Neuronal stem cell (in vitro differentiated cells): ENCODE measurements around the gene FUBP3.

Source experiments
- DNase-seq: peaks from one replicate; pipeline ENCODE4 v3.0.0-alpha.2; 2013; ENCODE audit warnings: low spot score
- H2AFZ ChIP-seq: one replicate; pipeline ENCODE4 v1.6.1; 2013; ENCODE audit warnings: mild to moderate bottlenecking, low read length, inconsistent platforms
- H2AK5ac ChIP-seq: 2 replicates; pipeline ENCODE4 v1.6.1; 2013; ENCODE audit warnings: low read depth, mild to moderate bottlenecking, inconsistent platforms, low read length, moderate library complexity, mixed read lengths
- H2BK120ac ChIP-seq: 2 replicates; pipeline ENCODE4 v1.6.1; 2013; ENCODE audit warnings: low read depth, mild to moderate bottlenecking, inconsistent platforms, low read length, moderate library complexity, mixed read lengths
- H2BK12ac ChIP-seq: one replicate; pipeline ENCODE4 v1.6.1; 2013; ENCODE audit warnings: low read length, inconsistent platforms
- H2BK15ac ChIP-seq: 2 replicates; pipeline ENCODE4 v1.6.1; 2013; ENCODE audit warnings: mild to moderate bottlenecking, low read length, inconsistent platforms, mixed read lengths
- H2BK5ac ChIP-seq: one replicate; pipeline ENCODE4 v1.6.1; 2013; ENCODE audit warnings: inconsistent platforms, mild to moderate bottlenecking, low read length, moderate library complexity
- H3K14ac ChIP-seq: one replicate; pipeline ENCODE4 v1.6.1; 2013; ENCODE audit warnings: low read length, inconsistent platforms
- H3K18ac ChIP-seq: 2 replicates; pipeline ENCODE4 v1.6.1; 2013; ENCODE audit warnings: low read length, inconsistent platforms
- H3K23ac ChIP-seq: 2 replicates; pipeline ENCODE4 v1.6.1; 2013; ENCODE audit warnings: low read depth, mild to moderate bottlenecking, mixed read lengths, low read length, inconsistent platforms; ENCODE audit not compliant: poor library complexity
- H3K27ac ChIP-seq: replicated peaks from 3 replicates; pipeline ENCODE4 v1.5.1; 2013; ENCODE audit warnings: low read length, inconsistent platforms
- H3K27me3 ChIP-seq, 3 experiments: 2 replicates each; pipeline ENCODE4 v1.6.1; 2013; ENCODE audit warnings: low read length in 3 of 3, mild to moderate bottlenecking in 2 of 3, inconsistent platforms in 1 of 3, low read depth in 1 of 3, mixed read lengths in 1 of 3, moderate library complexity in 1 of 3; ENCODE audit not compliant: control insufficient read depth in 3 of 3, insufficient read depth in 3 of 3
- H3K36me3 ChIP-seq, 2 donors: replicated peaks in 1 of 2; 2 replicates each; pipeline ENCODE4 v1.6.1; 2013; ENCODE audit warnings: low read length in 2 of 2; ENCODE audit not compliant: control insufficient read depth in 2 of 2, insufficient read depth in 2 of 2
- H3K4ac ChIP-seq: 2 replicates; pipeline ENCODE4 v1.6.1; 2013; ENCODE audit warnings: inconsistent platforms, mild to moderate bottlenecking, low read length, moderate library complexity
- H3K4me1 ChIP-seq, 2 donors: 1 replicate in 1 of 2; 2 replicates in 1 of 2; pipeline ENCODE4 v1.6.1; 2013; ENCODE audit warnings: low read length in 2 of 2, low read depth in 1 of 2; ENCODE audit not compliant: control insufficient read depth in 2 of 2, insufficient read depth in 1 of 2
- H3K4me2 ChIP-seq: one replicate; pipeline ENCODE4 v1.6.1; 2013; ENCODE audit warnings: mild to moderate bottlenecking, low read length, inconsistent platforms; ENCODE audit not compliant: insufficient read depth, poor library complexity, severe bottlenecking
- H3K4me3 ChIP-seq, 2 donors: 2 replicates each; pipeline ENCODE4 v1.5.1; 2013; ENCODE audit warnings: low read length in 2 of 2, mild to moderate bottlenecking in 2 of 2, inconsistent platforms in 1 of 2, moderate library complexity in 1 of 2
- H3K79me1 ChIP-seq: one replicate; pipeline ENCODE4 v1.6.1; 2013; ENCODE audit warnings: low read depth, mild to moderate bottlenecking, inconsistent platforms, low read length, moderate library complexity
- H3K9ac ChIP-seq: one replicate; pipeline ENCODE4 v1.6.1; 2013; ENCODE audit warnings: mild to moderate bottlenecking, low read depth, low read length, inconsistent platforms; ENCODE audit not compliant: poor library complexity
- H3K9me3 ChIP-seq, 2 donors: replicated peaks in 1 of 2; 2 replicates each; pipeline versions ENCODE3 to v1.6.1; 2013; ENCODE audit warnings: low read length in 2 of 2, mild to moderate bottlenecking in 2 of 2, inconsistent platforms in 1 of 2, low read depth in 1 of 2, mixed read lengths in 1 of 2, moderate library complexity in 1 of 2; ENCODE audit not compliant: control insufficient read depth in 2 of 2, insufficient read depth in 1 of 2
- H4K8ac ChIP-seq: one replicate; pipeline ENCODE4 v1.6.1; 2013; ENCODE audit warnings: low read depth, mild to moderate bottlenecking, inconsistent platforms, low read length, moderate library complexity
- H4K91ac ChIP-seq: one replicate; pipeline ENCODE4 v1.6.1; 2013; ENCODE audit warnings: low read length, low read depth, mild to moderate bottlenecking, inconsistent platforms; ENCODE audit not compliant: poor library complexity
- WGBS, 2 donors: extraction: QIAGEN DNeasy Blood & Tissue Kit; methylation state at CpG; one replicate each; pipeline ENCODE4 v1.1.7; 2013; ENCODE audit warnings: missing lambda C conversion rate in 2 of 2, mixed read lengths in 1 of 2; ENCODE audit not compliant: insufficient read length in 2 of 2, insufficient replicate concordance in 1 of 2; ENCODE audit errors: extremely low coverage in 2 of 2; 5-methylcytosine and 5-hydroxymethylcytosine counted together

Gene FUBP3

GRCh38 chr9:130587921-130588320, 8.5 kb downstream of the FUBP3 start:
- Histone ChIP-seq H2BK120ac (no peak overlapping the region), H3K4me3 (no peak overlapping the region), H2BK12ac (no peak overlapping the region), H3K4me1 (no peaks in the 10 kb centered on the region), H3K18ac (no peak overlapping the region), H3K9ac (no peak overlapping the region), H4K91ac (no peak overlapping the region), H2AFZ (no peak overlapping the region), H3K79me1 (peaks cover 15% of the 10 kb centered on the region), H2BK15ac (no peak overlapping the region), H3K4ac (no peak overlapping the region), H3K23ac (no peak overlapping the region), H4K8ac (no peak overlapping the region), H3K14ac (no peak overlapping the region), H3K4me2 (no peak overlapping the region), H3K9me3 (no peaks in the 10 kb centered on the region), H3K36me3 (peaks cover 4 to 40% of the 10 kb centered on the region in 2 donors), H3K27ac (no peak overlapping the region), H2AK5ac (no peak overlapping the region), H3K27me3 (no peaks in the 10 kb centered on the region), H2BK5ac (no peak overlapping the region)
- no CpG with 5 or more reads among the region's 3 CpGs for WGBS, 2 donors
- no peak for DNase-seq

GRCh38 chr9:130588416-130588815, 9.0 kb downstream of the FUBP3 start:
- no CpG with 5 or more reads among the region's 4 CpGs for WGBS, 2 donors
- Histone ChIP-seq H2BK5ac (no peak overlapping the region), H2BK15ac (no peak overlapping the region), H2BK120ac (no peak overlapping the region), H3K27ac (no peak overlapping the region), H3K27me3 (no peaks in the 10 kb centered on the region), H2BK12ac (no peak overlapping the region), H4K8ac (no peak overlapping the region), H3K4me2 (no peak overlapping the region), H3K9ac (no peak overlapping the region), H2AFZ (no peak overlapping the region), H3K23ac (no peak overlapping the region), H2AK5ac (no peak overlapping the region), H3K4ac (no peak overlapping the region), H3K79me1 (peaks cover 16% of the 10 kb centered on the region), H4K91ac (no peak overlapping the region), H3K4me3 (no peak overlapping the region), H3K18ac (no peak overlapping the region), H3K36me3 (peaks cover 4 to 40% of the 10 kb centered on the region in 2 donors), H3K9me3 (no peaks in the 10 kb centered on the region), H3K14ac (no peak overlapping the region), H3K4me1 (no peaks in the 10 kb centered on the region)
- no peak for DNase-seq

DNA sequence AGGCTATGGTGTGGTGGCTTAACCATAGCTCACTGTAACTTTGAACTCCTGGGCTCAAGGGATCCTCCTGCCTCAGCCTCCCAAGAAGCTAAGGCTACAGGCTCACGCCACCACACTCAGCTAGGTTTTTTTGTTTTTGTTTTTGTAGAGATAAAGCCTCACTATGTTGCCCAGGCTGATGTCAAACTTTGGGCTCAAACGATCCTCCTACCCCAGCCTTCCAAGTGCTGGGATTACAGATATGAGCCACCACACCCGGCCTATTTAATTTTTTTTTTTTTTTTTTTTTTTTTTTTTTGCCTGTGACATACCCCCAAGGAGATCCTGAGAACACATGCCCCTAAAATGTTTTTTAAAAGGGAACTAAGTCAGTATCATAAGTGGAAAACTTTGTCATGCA, 10.4 kb downstream of the FUBP3 start:
- Histone ChIP-seq H2AFZ (no peak overlapping the region), H2BK12ac (no peak overlapping the region), H3K27me3 (no peaks in the 10 kb centered on the region), H3K4me2 (no peak overlapping the region), H3K23ac (no peak overlapping the region), H2BK5ac (no peak overlapping the region), H3K27ac (no peak overlapping the region), H2AK5ac (no peak overlapping the region), H3K4ac (no peak overlapping the region), H3K14ac (no peak overlapping the region), H3K36me3 (peaks cover 4 to 44% of the 10 kb centered on the region in 2 donors), H3K79me1 (peaks cover 16% of the 10 kb centered on the region), H3K4me1 (no peaks in the 10 kb centered on the region), H3K9me3 (no peaks in the 10 kb centered on the region), H3K18ac (no peak overlapping the region), H3K9ac (no peak overlapping the region), H3K4me3 (no peak overlapping the region), H2BK15ac (no peak overlapping the region), H4K8ac (no peak overlapping the region), H4K91ac (no peak overlapping the region), H2BK120ac (no peak overlapping the region)
- WGBS, 2 donors: no CpG with 5 or more reads among the region's 3 CpGs
- no peak for DNase-seq

- no peak overlapping the region for H2BK12ac ChIP-seq
- no peak overlapping the region for H4K8ac ChIP-seq
- no peak for DNase-seq
- H3K9me3 ChIP-seq: no peaks in the 10 kb centered on the region
- H3K18ac ChIP-seq: no peak overlapping the region
- no peak overlapping the region for H4K91ac ChIP-seq
- H3K9ac ChIP-seq: no peak overlapping the region
- H3K27ac ChIP-seq: no peak overlapping the region
- H3K14ac ChIP-seq: no peak overlapping the region
- no peaks in the 10 kb centered on the region for H3K27me3 ChIP-seq
- no peaks in the 10 kb centered on the region for H3K4me1 ChIP-seq
- H2BK5ac ChIP-seq: no peak overlapping the region
- no peak overlapping the region for H2BK15ac ChIP-seq
- H3K23ac ChIP-seq: no peak overlapping the region
- no peak overlapping the region for H2AK5ac ChIP-seq
- no peak overlapping the region for H3K4me2 ChIP-seq
- no peak overlapping the region for H3K4ac ChIP-seq
- no peak overlapping the region for H2AFZ ChIP-seq
- WGBS, 2 donors: no CpG with 5 or more reads among the region's 3 CpGs
- peaks cover 4 to 46% of the 10 kb centered on the region in 2 donors for H3K36me3 ChIP-seq
- peaks cover 16% of the 10 kb centered on the region for H3K79me1 ChIP-seq
- no peak overlapping the region for H2BK120ac ChIP-seq
- H3K4me3 ChIP-seq: no peak overlapping the region
These were observed 10.9 kb downstream of the FUBP3 start for GRCh38 chr9:130590305-130590704.
